HepG2 (cell line): ENCODE measurements around the gene SDC4. TPM values are rescaled to one million over a fixed set of nuclear protein-coding genes. Genes with fewer than 3 reads are reported as not detected.

Source experiments
- DNMT3B ChIP-seq: conservative IDR thresholded peaks from 2 replicates; pipeline ENCODE4 v1.6.1; 2016; ENCODE audit warnings: missing biosample characterization, control low read depth
- EED ChIP-seq: sonication (generic); formaldehyde crosslinking; IDR thresholded peaks from 2 replicates; pipeline ENCODE4 v1.5.0; 2020; ENCODE audit warnings: mild to moderate bottlenecking, missing genetic modification reagents
- GPN1 ChIP-seq: sonication (generic); formaldehyde crosslinking; IDR thresholded peaks from 2 replicates; pipeline ENCODE4 v1.5.1; 2020; ENCODE audit warnings: missing genetic modification reagents, borderline replicate concordance
- MAX ChIP-seq: IDR thresholded peaks from 2 replicates; pipeline ENCODE4 v1.6.1; 2012; ENCODE audit warnings: inconsistent platforms
- SRY ChIP-seq: sonication (generic); formaldehyde crosslinking; IDR thresholded peaks from 2 replicates; pipeline ENCODE4 v1.8.0; 2022; ENCODE audit warnings: mild to moderate bottlenecking, missing genetic modification reagents
- STAG1 ChIP-seq: sonication (generic); formaldehyde crosslinking; IDR thresholded peaks from 2 replicates; pipeline ENCODE4 v1.4.0; 2020; ENCODE audit warnings: missing genetic modification reagents
- XRCC5 ChIP-seq: fragments of 200-400 bp; formaldehyde crosslinking; optimal IDR thresholded peaks from 2 replicates; pipeline ENCODE3; 2017; ENCODE audit warnings: mild to moderate bottlenecking, low read length
- YY1 ChIP-seq: IDR thresholded peaks from 2 replicates; pipeline ENCODE4 v1.6.1; 2011; ENCODE audit warnings: low read length, low read depth, moderate library complexity, mild to moderate bottlenecking; ENCODE audit not compliant: insufficient read depth, insufficient replicate concordance
- ZNF20 ChIP-seq: sonication (generic); formaldehyde crosslinking; IDR thresholded peaks from 2 replicates; pipeline ENCODE4 v1.4.0; 2020; ENCODE audit warnings: mild to moderate bottlenecking, moderate library complexity, missing genetic modification reagents
- ZNF724P ChIP-seq: sonication (generic); formaldehyde crosslinking; IDR thresholded peaks from 2 replicates; pipeline ENCODE4 v1.8.0; 2022; ENCODE audit warnings: missing genetic modification reagents, borderline replicate concordance
- polyA plus RNA-seq, 8 experiments: library from polyadenylated mRNA; depleted of rRNA in 3 of 8; stranded (reverse) in 7 of 8; unstranded in 1 of 8; fragments of >200 nt; fragmentation: Illumina TruSeq in 4 of 8; extraction: Trizol in 4 of 8; gene quantifications; 2 replicates each; pipeline versions ENCODE4 v1.2.1 to v1.2.3, GENCODE V29; 2011 to 2016; ENCODE audit warnings: low read depth in 4 of 8, missing spikeins in 1 of 8, mixed read lengths in 1 of 8; ENCODE audit not compliant: insufficient read depth in 1 of 8
- total RNA-seq, 5 experiments: library from RNA; depleted of rRNA; stranded (reverse); fragments of >200 nt; fragmentation: Illumina TruSeq; extraction: Trizol; gene quantifications; 2 replicates each; pipeline ENCODE4 v1.2.3, GENCODE V29; 2016; ENCODE audit warnings: low read depth in 1 of 5
- TF ChIP-seq, protein P1 (sequence below): sonication (generic); formaldehyde crosslinking; IDR thresholded peaks from 2 replicates; pipeline ENCODE4 v1.4.0; 2020; ENCODE audit warnings: missing genetic modification reagents
- TF ChIP-seq, protein P2 (sequence below): sonication (generic); formaldehyde crosslinking; IDR thresholded peaks from 2 replicates; pipeline ENCODE4 v1.5.0; 2020; ENCODE audit warnings: missing genetic modification reagents, mild to moderate bottlenecking, borderline replicate concordance
- TF ChIP-seq, protein P3 (sequence below): sonication (generic); formaldehyde crosslinking; IDR thresholded peaks from 2 replicates; pipeline ENCODE4 v1.4.0; 2020; ENCODE audit warnings: missing genetic modification reagents
- TF ChIP-seq, protein P4 (sequence below): sonication (generic); formaldehyde crosslinking; IDR thresholded peaks from 2 replicates; pipeline ENCODE4 v1.4.0; 2020; ENCODE audit warnings: missing genetic modification reagents

Gene SDC4
- total and polyA plus RNA-seq, 2 of the 13 experiments (the other 11 are each of a cell fraction or from before 2014, with no cell fraction given): 49.0 to 65.1 TPM

DNA sequence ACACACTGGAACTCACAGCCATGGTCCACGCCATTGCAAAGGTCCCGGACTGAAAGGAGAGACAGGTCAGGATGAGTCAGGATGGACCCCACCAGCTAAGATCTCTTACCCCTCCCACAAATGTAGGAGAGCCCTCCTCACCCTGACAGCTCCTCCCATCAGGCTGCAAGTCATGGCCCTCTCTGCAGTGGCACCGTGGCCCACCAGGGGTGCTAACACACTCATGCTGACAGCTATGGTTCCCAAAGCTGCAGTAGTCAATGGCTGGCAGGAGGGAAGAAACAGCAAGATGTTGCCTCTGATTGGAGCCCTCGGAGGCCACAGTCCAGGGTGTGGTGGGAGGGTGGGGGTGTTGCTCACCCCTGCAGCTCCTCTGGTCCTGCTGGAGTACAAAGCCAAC lies 47.3 kb downstream of the SDC4 start (continued):
- TF ChIP-seq, protein P1, sequence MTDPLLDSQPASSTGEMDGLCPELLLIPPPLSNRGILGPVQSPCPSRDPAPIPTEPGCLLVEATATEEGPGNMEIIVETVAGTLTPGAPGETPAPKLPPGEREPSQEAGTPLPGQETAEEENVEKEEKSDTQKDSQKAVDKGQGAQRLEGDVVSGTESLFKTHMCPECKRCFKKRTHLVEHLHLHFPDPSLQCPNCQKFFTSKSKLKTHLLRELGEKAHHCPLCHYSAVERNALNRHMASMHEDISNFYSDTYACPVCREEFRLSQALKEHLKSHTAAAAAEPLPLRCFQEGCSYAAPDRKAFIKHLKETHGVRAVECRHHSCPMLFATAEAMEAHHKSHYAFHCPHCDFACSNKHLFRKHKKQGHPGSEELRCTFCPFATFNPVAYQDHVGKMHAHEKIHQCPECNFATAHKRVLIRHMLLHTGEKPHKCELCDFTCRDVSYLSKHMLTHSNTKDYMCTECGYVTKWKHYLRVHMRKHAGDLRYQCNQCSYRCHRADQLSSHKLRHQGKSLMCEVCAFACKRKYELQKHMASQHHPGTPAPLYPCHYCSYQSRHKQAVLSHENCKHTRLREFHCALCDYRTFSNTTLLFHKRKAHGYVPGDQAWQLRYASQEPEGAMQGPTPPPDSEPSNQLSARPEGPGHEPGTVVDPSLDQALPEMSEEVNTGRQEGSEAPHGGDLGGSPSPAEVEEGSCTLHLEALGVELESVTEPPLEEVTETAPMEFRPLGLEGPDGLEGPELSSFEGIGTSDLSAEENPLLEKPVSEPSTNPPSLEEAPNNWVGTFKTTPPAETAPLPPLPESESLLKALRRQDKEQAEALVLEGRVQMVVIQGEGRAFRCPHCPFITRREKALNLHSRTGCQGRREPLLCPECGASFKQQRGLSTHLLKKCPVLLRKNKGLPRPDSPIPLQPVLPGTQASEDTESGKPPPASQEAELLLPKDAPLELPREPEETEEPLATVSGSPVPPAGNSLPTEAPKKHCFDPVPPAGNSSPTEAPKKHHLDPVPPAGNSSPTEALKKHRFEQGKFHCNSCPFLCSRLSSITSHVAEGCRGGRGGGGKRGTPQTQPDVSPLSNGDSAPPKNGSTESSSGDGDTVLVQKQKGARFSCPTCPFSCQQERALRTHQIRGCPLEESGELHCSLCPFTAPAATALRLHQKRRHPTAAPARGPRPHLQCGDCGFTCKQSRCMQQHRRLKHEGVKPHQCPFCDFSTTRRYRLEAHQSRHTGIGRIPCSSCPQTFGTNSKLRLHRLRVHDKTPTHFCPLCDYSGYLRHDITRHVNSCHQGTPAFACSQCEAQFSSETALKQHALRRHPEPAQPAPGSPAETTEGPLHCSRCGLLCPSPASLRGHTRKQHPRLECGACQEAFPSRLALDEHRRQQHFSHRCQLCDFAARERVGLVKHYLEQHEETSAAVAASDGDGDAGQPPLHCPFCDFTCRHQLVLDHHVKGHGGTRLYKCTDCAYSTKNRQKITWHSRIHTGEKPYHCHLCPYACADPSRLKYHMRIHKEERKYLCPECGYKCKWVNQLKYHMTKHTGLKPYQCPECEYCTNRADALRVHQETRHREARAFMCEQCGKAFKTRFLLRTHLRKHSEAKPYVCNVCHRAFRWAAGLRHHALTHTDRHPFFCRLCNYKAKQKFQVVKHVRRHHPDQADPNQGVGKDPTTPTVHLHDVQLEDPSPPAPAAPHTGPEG (CRISPR knock-in tag): no peak
- no peak for TF ChIP-seq ZNF20 (CRISPR knock-in tag)
- 0 out of 2 replicates have a peak, but pooled peaks have one; percentile 29 for TF ChIP-seq EED (CRISPR knock-in tag)
- peak; percentile 94 for TF ChIP-seq XRCC5
- TF ChIP-seq, protein P2, sequence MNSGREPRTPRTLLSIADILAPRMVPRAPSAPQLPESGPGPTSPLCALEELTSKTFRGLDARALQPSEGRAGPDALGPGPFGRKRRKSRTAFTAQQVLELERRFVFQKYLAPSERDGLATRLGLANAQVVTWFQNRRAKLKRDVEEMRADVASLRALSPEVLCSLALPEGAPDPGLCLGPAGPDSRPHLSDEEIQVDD: 0 out of 2 replicates have a peak, but pooled peaks have one; percentile 44
- TF ChIP-seq SRY (CRISPR knock-in tag): no peak
- TF ChIP-seq STAG1 (CRISPR knock-in tag): peak; percentile 36
- no peak for TF ChIP-seq DNMT3B (CRISPR knock-in tag)
- peak; percentile 42 for TF ChIP-seq YY1
- TF ChIP-seq GPN1 (CRISPR knock-in tag): no peak
- TF ChIP-seq, protein P3, sequence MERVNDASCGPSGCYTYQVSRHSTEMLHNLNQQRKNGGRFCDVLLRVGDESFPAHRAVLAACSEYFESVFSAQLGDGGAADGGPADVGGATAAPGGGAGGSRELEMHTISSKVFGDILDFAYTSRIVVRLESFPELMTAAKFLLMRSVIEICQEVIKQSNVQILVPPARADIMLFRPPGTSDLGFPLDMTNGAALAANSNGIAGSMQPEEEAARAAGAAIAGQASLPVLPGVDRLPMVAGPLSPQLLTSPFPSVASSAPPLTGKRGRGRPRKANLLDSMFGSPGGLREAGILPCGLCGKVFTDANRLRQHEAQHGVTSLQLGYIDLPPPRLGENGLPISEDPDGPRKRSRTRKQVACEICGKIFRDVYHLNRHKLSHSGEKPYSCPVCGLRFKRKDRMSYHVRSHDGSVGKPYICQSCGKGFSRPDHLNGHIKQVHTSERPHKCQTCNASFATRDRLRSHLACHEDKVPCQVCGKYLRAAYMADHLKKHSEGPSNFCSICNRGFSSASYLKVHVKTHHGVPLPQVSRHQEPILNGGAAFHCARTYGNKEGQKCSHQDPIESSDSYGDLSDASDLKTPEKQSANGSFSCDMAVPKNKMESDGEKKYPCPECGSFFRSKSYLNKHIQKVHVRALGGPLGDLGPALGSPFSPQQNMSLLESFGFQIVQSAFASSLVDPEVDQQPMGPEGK (CRISPR knock-in tag): peak; percentile 62
- TF ChIP-seq, protein P4, sequence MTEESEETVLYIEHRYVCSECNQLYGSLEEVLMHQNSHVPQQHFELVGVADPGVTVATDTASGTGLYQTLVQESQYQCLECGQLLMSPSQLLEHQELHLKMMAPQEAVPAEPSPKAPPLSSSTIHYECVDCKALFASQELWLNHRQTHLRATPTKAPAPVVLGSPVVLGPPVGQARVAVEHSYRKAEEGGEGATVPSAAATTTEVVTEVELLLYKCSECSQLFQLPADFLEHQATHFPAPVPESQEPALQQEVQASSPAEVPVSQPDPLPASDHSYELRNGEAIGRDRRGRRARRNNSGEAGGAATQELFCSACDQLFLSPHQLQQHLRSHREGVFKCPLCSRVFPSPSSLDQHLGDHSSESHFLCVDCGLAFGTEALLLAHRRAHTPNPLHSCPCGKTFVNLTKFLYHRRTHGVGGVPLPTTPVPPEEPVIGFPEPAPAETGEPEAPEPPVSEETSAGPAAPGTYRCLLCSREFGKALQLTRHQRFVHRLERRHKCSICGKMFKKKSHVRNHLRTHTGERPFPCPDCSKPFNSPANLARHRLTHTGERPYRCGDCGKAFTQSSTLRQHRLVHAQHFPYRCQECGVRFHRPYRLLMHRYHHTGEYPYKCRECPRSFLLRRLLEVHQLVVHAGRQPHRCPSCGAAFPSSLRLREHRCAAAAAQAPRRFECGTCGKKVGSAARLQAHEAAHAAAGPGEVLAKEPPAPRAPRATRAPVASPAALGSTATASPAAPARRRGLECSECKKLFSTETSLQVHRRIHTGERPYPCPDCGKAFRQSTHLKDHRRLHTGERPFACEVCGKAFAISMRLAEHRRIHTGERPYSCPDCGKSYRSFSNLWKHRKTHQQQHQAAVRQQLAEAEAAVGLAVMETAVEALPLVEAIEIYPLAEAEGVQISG (CRISPR knock-in tag): 0 out of 2 replicates have a peak, but pooled peaks have one; percentile 12
- no peak for TF ChIP-seq MAX
- TF ChIP-seq ZNF724P (CRISPR knock-in tag): no peak
